SK-N-SH (cell line): ENCODE data around the gene WDFY2. TPM values are rescaled to one million over a fixed set of nuclear protein-coding genes. Genes with fewer than 3 reads are reported as not detected.

Source experiments
- CTCF ChIA-PET: fragments of 300-600, 350-600 bp; formaldehyde crosslinking; extraction: SDS; loops from one replicate; lab custom pipeline; 2021; lab: Yijun Ruan, JAX
- POLR2A ChIA-PET: fragments of 350-600 bp; sonication (Branson Sonifier 250); formaldehyde crosslinking; extraction: SDS; loops from one replicate; lab custom pipeline; 2020; ENCODE audit warnings: antibody characterized with exemption, inconsistent platforms; lab: Yijun Ruan, JAX
- DNase-seq: peaks from one replicate; pipeline ENCODE4 v3.0.0; 2012
- H2AFZ ChIP-seq: fragments of 200-600 bp; sonication (generic); 2 replicates; pipeline ENCODE4 v1.8.1; 2016; ENCODE audit warnings: antibody characterized with exemption, mild to moderate bottlenecking, low read depth
- H3F3A ChIP-seq: fragments of 200-600 bp; sonication (generic); replicated peaks from 2 replicates; pipeline ENCODE3; 2016; ENCODE audit warnings: antibody characterized with exemption, mild to moderate bottlenecking; ENCODE audit not compliant: insufficient read depth
- H3K27ac ChIP-seq, 2 experiments: fragments of 200-500 bp in 1 of 2; fragments of 200-600 bp in 1 of 2; sonication (Bioruptor generic) in 1 of 2; sonication (generic), shearing (Covaris generic) in 1 of 2; 2 replicates each; pipeline versions ENCODE4 v1.5.1 to v1.6.1; 2014 to 2016; ENCODE audit warnings: low read depth in 2 of 2, inconsistent platforms in 1 of 2, low read length in 1 of 2, mild to moderate bottlenecking in 1 of 2, mixed read lengths in 1 of 2
- H3K27me3 ChIP-seq: fragments of 200-600 bp; sonication (generic), shearing (Covaris generic); 2 replicates; pipeline ENCODE4 v1.6.1; 2016; ENCODE audit warnings: mixed run types; ENCODE audit not compliant: insufficient read depth
- H3K36me3 ChIP-seq, 2 experiments: fragments of 200-500 bp in 1 of 2; fragments of 200-600 bp in 1 of 2; sonication (Bioruptor generic) in 1 of 2; sonication (generic) in 1 of 2; replicated peaks in 1 of 2; 2 replicates each; pipeline versions ENCODE3 to v1.5.1; 2014 to 2016; ENCODE audit warnings: low read length in 1 of 2, mild to moderate bottlenecking in 1 of 2; ENCODE audit not compliant: insufficient read depth in 2 of 2, control insufficient read depth in 1 of 2
- H3K4me1 ChIP-seq, 2 experiments: fragments of 200-500 bp in 1 of 2; fragments of 200-600 bp in 1 of 2; sonication (Bioruptor generic) in 1 of 2; sonication (generic), shearing (Covaris generic) in 1 of 2; 2 replicates each; pipeline versions ENCODE4 v1.5.1 to v1.6.1; 2014 to 2016; ENCODE audit warnings: low read depth in 1 of 2, low read length in 1 of 2, mixed run types in 1 of 2; ENCODE audit not compliant: insufficient read depth in 2 of 2, control insufficient read depth in 1 of 2
- H3K4me2 ChIP-seq: fragments of 200-600 bp; sonication (generic), shearing (Covaris generic); 2 replicates; pipeline ENCODE4 v1.6.1; 2017; ENCODE audit warnings: mixed run types
- H3K4me3 ChIP-seq, 2 experiments: fragments of 200-500 bp in 1 of 2; fragments of 200-600 bp in 1 of 2; sonication (Bioruptor generic) in 1 of 2; sonication (generic), shearing (Covaris generic) in 1 of 2; 2 replicates each; pipeline versions ENCODE4 v1.5.1 to v1.8.1; 2014 to 2016; ENCODE audit warnings: low read depth in 2 of 2, inconsistent platforms in 1 of 2, low read length in 1 of 2, mild to moderate bottlenecking in 1 of 2, mixed read lengths in 1 of 2, moderate library complexity in 1 of 2
- H3K79me2 ChIP-seq: fragments of 200-600 bp; sonication (generic); 2 replicates; pipeline ENCODE4 v1.8.1; 2017; ENCODE audit warnings: mild to moderate bottlenecking; ENCODE audit not compliant: insufficient read depth
- H3K9ac ChIP-seq: fragments of 200-600 bp; sonication (generic); 2 replicates; pipeline ENCODE4 v1.6.1; 2017; ENCODE audit warnings: mixed run types
- H3K9me2 ChIP-seq: fragments of 200-600 bp; sonication (generic); 2 replicates; pipeline ENCODE4 v1.6.1; 2017; ENCODE audit warnings: mixed run types
- H3K9me3 ChIP-seq: fragments of 200-600 bp; sonication (generic); 2 replicates; pipeline ENCODE4 v1.6.1; 2017; ENCODE audit warnings: mixed run types, mild to moderate bottlenecking, moderate library complexity
- H4K20me1 ChIP-seq: fragments of 200-600 bp; sonication (generic); 2 replicates; pipeline ENCODE4 v1.6.1; 2017; ENCODE audit warnings: mild to moderate bottlenecking, mixed run types; ENCODE audit not compliant: insufficient read depth
- ELF1 ChIP-seq: IDR thresholded peaks from 2 replicates; pipeline ENCODE4 v1.4.0; 2012
- EP300 ChIP-seq, 2 experiments: IDR thresholded peaks; 2 replicates each; pipeline versions ENCODE4 v1.4.0 to v1.6.1; 2012; ENCODE audit warnings: borderline replicate concordance in 1 of 2, low read depth in 1 of 2, low read length in 1 of 2
- FOSL2 ChIP-seq: IDR thresholded peaks from 2 replicates; pipeline ENCODE4 v1.4.0; 2012; ENCODE audit warnings: low read depth, mild to moderate bottlenecking, moderate library complexity, borderline replicate concordance
- FOXJ3 ChIP-seq: sonication (generic); formaldehyde crosslinking; IDR thresholded peaks from 2 replicates; pipeline ENCODE4 v1.5.1; 2020; ENCODE audit warnings: mild to moderate bottlenecking, missing genetic modification reagents
- FOXM1 ChIP-seq: IDR thresholded peaks from 2 replicates; pipeline ENCODE4 v1.4.0; 2012; ENCODE audit warnings: low read depth, mild to moderate bottlenecking
- GABPA ChIP-seq: IDR thresholded peaks from 2 replicates; pipeline ENCODE4 v1.4.0; 2012; ENCODE audit warnings: low read depth, mild to moderate bottlenecking
- MEF2A ChIP-seq: IDR thresholded peaks from 2 replicates; pipeline ENCODE4 v1.4.0; 2012; ENCODE audit warnings: low read depth, borderline replicate concordance
- MXI1 ChIP-seq: IDR thresholded peaks from 2 replicates; pipeline ENCODE4 v1.6.1; 2012; ENCODE audit warnings: mild to moderate bottlenecking, low read depth, low read length, improper control_type of control experiment
- NFIC ChIP-seq: IDR thresholded peaks from 2 replicates; pipeline ENCODE4 v1.4.0; 2012; ENCODE audit warnings: borderline replicate concordance
- NRF1 ChIP-seq: IDR thresholded peaks from 2 replicates; pipeline ENCODE4 v1.6.1; 2012; ENCODE audit warnings: low read depth, mild to moderate bottlenecking, low read length
- RFX5 ChIP-seq: IDR thresholded peaks from 2 replicates; pipeline ENCODE4 v1.6.1; 2012; ENCODE audit warnings: mild to moderate bottlenecking, improper control_type of control experiment, low read length
- SIN3A ChIP-seq: IDR thresholded peaks from 2 replicates; pipeline ENCODE4 v1.6.1; 2012; ENCODE audit warnings: low read depth, mild to moderate bottlenecking, low read length, moderate library complexity, borderline replicate concordance
- SMC3 ChIP-seq: IDR thresholded peaks from 2 replicates; pipeline ENCODE4 v1.6.1; 2012; ENCODE audit warnings: low read depth, low read length, improper control_type of control experiment
- TCF12 ChIP-seq: IDR thresholded peaks from 2 replicates; pipeline ENCODE4 v1.4.0; 2012
- TEAD4 ChIP-seq: IDR thresholded peaks from 2 replicates; pipeline ENCODE4 v1.4.0; 2012; ENCODE audit warnings: mild to moderate bottlenecking, borderline replicate concordance; ENCODE audit not compliant: insufficient read depth
- WGBS: methylation state at CpG from one replicate; pipeline ENCODE4 v1.1.6; 2017; ENCODE audit warnings: low lambda C conversion rate; 5-methylcytosine and 5-hydroxymethylcytosine counted together
- polyA plus RNA-seq, 3 experiments: library from polyadenylated mRNA; depleted of rRNA; stranded (reverse); fragments of >200 nt; gene quantifications; 2 replicates each; pipeline ENCODE4 v1.2.3, GENCODE V29; 2012
- TF ChIP-seq, protein P1 (sequence below): IDR thresholded peaks from 2 replicates; pipeline ENCODE4 v1.4.0; 2012; ENCODE audit warnings: low read depth, borderline replicate concordance
- TF ChIP-seq, protein P2 (sequence below): IDR thresholded peaks from 2 replicates; pipeline ENCODE4 v1.4.0; 2012; ENCODE audit warnings: low read depth, borderline replicate concordance
- TF ChIP-seq, protein P3 (sequence below): fragments of 150-350 bp; IDR thresholded peaks from 2 replicates; pipeline ENCODE4 v1.6.1; 2016; ENCODE audit warnings: mild to moderate bottlenecking, low read depth, low read length
- TF ChIP-seq, protein P4 (sequence below): IDR thresholded peaks from 2 replicates; pipeline ENCODE4 v1.4.0; 2012; ENCODE audit warnings: low read depth

Gene WDFY2
- polyA plus RNA-seq, 1 of the 3 experiments (the other 2 are of a cell fraction), result 4.1 TPM

DNA sequence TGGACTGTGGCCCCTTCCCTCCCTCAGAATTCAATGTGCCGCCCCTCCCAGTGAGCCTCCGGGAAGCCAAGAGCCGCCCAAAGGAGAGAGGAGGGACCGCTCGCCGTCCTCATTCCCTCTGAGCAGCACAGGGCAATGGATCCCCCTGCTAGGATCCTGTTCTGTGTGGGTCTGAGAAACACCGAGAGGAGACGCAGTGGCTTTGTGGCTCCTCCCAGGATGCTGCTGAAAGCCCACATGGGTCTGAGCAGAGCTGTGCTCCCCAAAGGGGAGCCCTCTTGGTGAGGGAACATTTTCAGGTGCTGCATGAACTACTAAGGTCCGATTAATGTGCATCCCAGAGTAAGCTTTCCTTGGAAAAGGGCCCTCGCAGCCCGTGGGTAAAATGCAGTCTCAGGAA lies 189.3 kb downstream of the WDFY2 start:
- H2AFZ ChIP-seq, result no peak overlapping the region
- POLR2A ChIA-PET, result no interaction called here

DNA sequence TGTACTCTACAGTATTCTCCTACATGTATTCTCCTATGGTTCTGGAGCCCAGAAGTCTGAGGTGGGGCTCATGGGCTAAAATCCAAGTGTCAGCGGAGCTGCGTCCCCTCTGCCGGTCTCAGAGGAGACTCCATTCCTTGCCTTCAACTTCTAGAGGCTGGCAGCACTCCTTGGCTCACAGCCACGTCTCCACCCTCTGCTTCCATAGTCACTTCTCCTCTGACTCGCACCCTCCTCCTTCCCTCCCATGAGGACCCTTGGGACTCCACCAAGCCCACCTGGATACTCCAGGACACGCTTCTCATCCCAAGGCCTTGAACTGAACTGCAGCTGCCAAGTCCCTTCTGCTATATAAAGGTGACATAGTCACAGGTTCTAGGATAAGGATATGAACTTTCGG lies 191.9 kb downstream of the WDFY2 start:
- Histone ChIP-seq H3K9me2 (no peaks in the 10 kb centered on the region), H3K9me3 (no peaks in the 10 kb centered on the region), H3K79me2 (no peaks in the 10 kb centered on the region), H3K27ac (no peak overlapping the region), H4K20me1 (no peaks in the 10 kb centered on the region), H3K4me2 (no peak overlapping the region), H3K4me1 (peaks cover 0 to 4% of the 10 kb centered on the region in 2 experiments; a peak in 1 of 4 replicates), H3K9ac (no peak overlapping the region), H3K27me3 (no peaks in the 10 kb centered on the region), H3K36me3 (no peaks in the 10 kb centered on the region), H3K4me3 (no peak overlapping the region), H2AFZ (no peak overlapping the region), H3F3A (no peaks in the 10 kb centered on the region)
- TF ChIP-seq NRF1 (no peak), NFIC (no peak), SMC3 (no peak), RFX5 (no peak), EP300 (IDR thresholded peaks at IDR 0.05; ENCODE audit: borderline replicate concordance in 1 of 2, low read depth in 1 of 2, low read length in 1 of 2) (no peak), MXI1 (no peak), FOXM1 (no peak), FOSL2 (no peak), ELF1 (no peak), MEF2A (no peak), TEAD4 (no peak)
- TF ChIP-seq, protein P1, sequence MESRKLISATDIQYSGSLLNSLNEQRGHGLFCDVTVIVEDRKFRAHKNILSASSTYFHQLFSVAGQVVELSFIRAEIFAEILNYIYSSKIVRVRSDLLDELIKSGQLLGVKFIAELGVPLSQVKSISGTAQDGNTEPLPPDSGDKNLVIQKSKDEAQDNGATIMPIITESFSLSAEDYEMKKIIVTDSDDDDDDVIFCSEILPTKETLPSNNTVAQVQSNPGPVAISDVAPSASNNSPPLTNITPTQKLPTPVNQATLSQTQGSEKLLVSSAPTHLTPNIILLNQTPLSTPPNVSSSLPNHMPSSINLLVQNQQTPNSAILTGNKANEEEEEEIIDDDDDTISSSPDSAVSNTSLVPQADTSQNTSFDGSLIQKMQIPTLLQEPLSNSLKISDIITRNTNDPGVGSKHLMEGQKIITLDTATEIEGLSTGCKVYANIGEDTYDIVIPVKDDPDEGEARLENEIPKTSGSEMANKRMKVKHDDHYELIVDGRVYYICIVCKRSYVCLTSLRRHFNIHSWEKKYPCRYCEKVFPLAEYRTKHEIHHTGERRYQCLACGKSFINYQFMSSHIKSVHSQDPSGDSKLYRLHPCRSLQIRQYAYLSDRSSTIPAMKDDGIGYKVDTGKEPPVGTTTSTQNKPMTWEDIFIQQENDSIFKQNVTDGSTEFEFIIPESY, result no peak
- TF ChIP-seq, protein P2, sequence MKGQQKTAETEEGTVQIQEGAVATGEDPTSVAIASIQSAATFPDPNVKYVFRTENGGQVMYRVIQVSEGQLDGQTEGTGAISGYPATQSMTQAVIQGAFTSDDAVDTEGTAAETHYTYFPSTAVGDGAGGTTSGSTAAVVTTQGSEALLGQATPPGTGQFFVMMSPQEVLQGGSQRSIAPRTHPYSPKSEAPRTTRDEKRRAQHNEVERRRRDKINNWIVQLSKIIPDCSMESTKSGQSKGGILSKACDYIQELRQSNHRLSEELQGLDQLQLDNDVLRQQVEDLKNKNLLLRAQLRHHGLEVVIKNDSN, result no peak
- 87% methylated on average over 7 of the region's 7 CpGs for WGBS
- ChIA-PET CTCF (no interaction called here), POLR2A (no interaction called here)
- no peak for DNase-seq

More for the DNA sequence above, 189.3 kb downstream of the WDFY2 start:
- 92% methylated on average over 8 of the region's 11 CpGs for WGBS
- H3F3A ChIP-seq, result no peaks in the 10 kb centered on the region
- DNase-seq, result no peak
- H3K27me3 ChIP-seq, result no peaks in the 10 kb centered on the region
- H3K36me3 ChIP-seq, result no peaks in the 10 kb centered on the region
- no peak overlapping the region for H3K4me2 ChIP-seq
- CTCF ChIA-PET, result interaction anchor here (4.0 kb wide), 1 partner anchor 24 kb away, joined by 22 read pairs; no protein-coding TSS in a partner anchor
- no peak overlapping the region for H3K27ac ChIP-seq
- peaks cover 0 to 7% of the 10 kb centered on the region in 2 experiments; a peak in 1 of 4 replicates for H3K4me1 ChIP-seq
- no peaks in the 10 kb centered on the region for H3K9me3 ChIP-seq
- no peaks in the 10 kb centered on the region for H3K9me2 ChIP-seq
- no peak overlapping the region for H3K4me3 ChIP-seq
- H4K20me1 ChIP-seq, result no peaks in the 10 kb centered on the region
- H3K79me2 ChIP-seq, result no peaks in the 10 kb centered on the region
- no peak overlapping the region for H3K9ac ChIP-seq
- no peak for TF ChIP-seq SIN3A
- no peak for TF ChIP-seq GABPA
- TF ChIP-seq, protein P3, sequence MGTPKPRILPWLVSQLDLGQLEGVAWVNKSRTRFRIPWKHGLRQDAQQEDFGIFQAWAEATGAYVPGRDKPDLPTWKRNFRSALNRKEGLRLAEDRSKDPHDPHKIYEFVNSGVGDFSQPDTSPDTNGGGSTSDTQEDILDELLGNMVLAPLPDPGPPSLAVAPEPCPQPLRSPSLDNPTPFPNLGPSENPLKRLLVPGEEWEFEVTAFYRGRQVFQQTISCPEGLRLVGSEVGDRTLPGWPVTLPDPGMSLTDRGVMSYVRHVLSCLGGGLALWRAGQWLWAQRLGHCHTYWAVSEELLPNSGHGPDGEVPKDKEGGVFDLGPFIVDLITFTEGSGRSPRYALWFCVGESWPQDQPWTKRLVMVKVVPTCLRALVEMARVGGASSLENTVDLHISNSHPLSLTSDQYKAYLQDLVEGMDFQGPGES, result no peak
- TF ChIP-seq, protein P4, sequence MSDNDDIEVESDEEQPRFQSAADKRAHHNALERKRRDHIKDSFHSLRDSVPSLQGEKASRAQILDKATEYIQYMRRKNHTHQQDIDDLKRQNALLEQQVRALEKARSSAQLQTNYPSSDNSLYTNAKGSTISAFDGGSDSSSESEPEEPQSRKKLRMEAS, result no peak
- TF ChIP-seq FOXJ3 (CRISPR knock-in tag), result no peak
- no peak for TF ChIP-seq TCF12
